ENCODE results near the gene CBL. TPM values are rescaled to one million over a fixed set of nuclear protein-coding genes. Genes with fewer than 3 reads are reported as not detected.

The CBL gene
- total RNA-seq, 2 donors from 2014 or later: 8.5 to 14.5 TPM

- Histone ChIP-seq H3K9me3 (no peaks in the 10 kb centered on the region), H3K4me1 (peaks cover 0 to 46% of the 10 kb centered on the region in 2 donors), H3K4me3 (no peak overlapping the region), H3K27me3 (no peaks in the 10 kb centered on the region), H3K27ac (peak overlapping the region in 1 of 2 donors; percentile 99), H3K36me3 (no peaks in the 10 kb centered on the region)
- TF ChIP-seq CTCF (IDR thresholded peaks at IDR 0.05): no peak
- no peak for DNase-seq (ENCODE audit: low spot score)
Observed at GRCh38 chr11:119322921-119323531, 116.9 kb downstream of the CBL start.

GRCh38 chr11:119323532-119324033 is 117.4 kb downstream of the CBL start:
- Histone ChIP-seq H3K4me3 (no peak overlapping the region), H3K36me3 (no peaks in the 10 kb centered on the region), H3K4me1 (peaks cover 0 to 40% of the 10 kb centered on the region in 2 donors), H3K9me3 (no peaks in the 10 kb centered on the region), H3K27ac (no peak overlapping the region), H3K27me3 (no peaks in the 10 kb centered on the region)
- TF ChIP-seq CTCF (IDR thresholded peaks at IDR 0.05): peak; percentile 68 to 85
- peak; percentile 82 for DNase-seq (ENCODE audit: low spot score)

- Histone ChIP-seq H3K27ac (no peak overlapping the region), H3K4me1 (peaks cover 0 to 34% of the 10 kb centered on the region in 2 donors), H3K27me3 (no peaks in the 10 kb centered on the region), H3K36me3 (no peaks in the 10 kb centered on the region), H3K9me3 (no peaks in the 10 kb centered on the region), H3K4me3 (no peak overlapping the region)
- TF ChIP-seq CTCF (IDR thresholded peaks at IDR 0.05): no peak
- no peak for DNase-seq (ENCODE audit: low spot score)
Observed at GRCh38 chr11:119324189-119324588, 118.0 kb downstream of the CBL start.

GRCh38 chr11:119329320-119329719 is 123.2 kb downstream of the CBL start:
- H3K4me1 ChIP-seq: no peaks in the 10 kb centered on the region
- DNase-seq (ENCODE audit: low spot score): no peak
- no peak for TF ChIP-seq CTCF (IDR thresholded peaks at IDR 0.05)
- no peaks in the 10 kb centered on the region for H3K9me3 ChIP-seq
- no peaks in the 10 kb centered on the region for H3K36me3 ChIP-seq
- no peak overlapping the region for H3K4me3 ChIP-seq
- no peak overlapping the region for H3K27ac ChIP-seq
- H3K27me3 ChIP-seq: no peaks in the 10 kb centered on the region

- peaks cover 0 to 7% of the 10 kb centered on the region in 2 donors for H3K4me1 ChIP-seq
- no peak for TF ChIP-seq CTCF (IDR thresholded peaks at IDR 0.05)
- H3K9me3 ChIP-seq: no peaks in the 10 kb centered on the region
- H3K36me3 ChIP-seq: no peaks in the 10 kb centered on the region
- H3K27ac ChIP-seq: no peak overlapping the region
- no peaks in the 10 kb centered on the region for H3K27me3 ChIP-seq
- no peak overlapping the region for H3K4me3 ChIP-seq
- no peak for DNase-seq (ENCODE audit: low spot score)
Observed at GRCh38 chr11:119330237-119330636, 124.1 kb downstream of the CBL start.

All from right atrium auricular region (tissue), 2 donors.